HG03520 (cell line): ENCODE results near the gene KCNT2.
"Not testable (repeated sequence)": the region's sequence is repeated elsewhere in the genome, so short reads cannot be mapped to it uniquely, and the experiment has no call there.

Source experiments
- ATAC-seq: cut with Tn5 transposase; IDR thresholded peaks from one replicate; pipeline ENCODE4 v1.9.1; 2021; ENCODE audit warnings: mild to moderate bottlenecking, moderate library complexity; ENCODE audit not compliant: unreplicated experiment

KCNT2 gene

DNA sequence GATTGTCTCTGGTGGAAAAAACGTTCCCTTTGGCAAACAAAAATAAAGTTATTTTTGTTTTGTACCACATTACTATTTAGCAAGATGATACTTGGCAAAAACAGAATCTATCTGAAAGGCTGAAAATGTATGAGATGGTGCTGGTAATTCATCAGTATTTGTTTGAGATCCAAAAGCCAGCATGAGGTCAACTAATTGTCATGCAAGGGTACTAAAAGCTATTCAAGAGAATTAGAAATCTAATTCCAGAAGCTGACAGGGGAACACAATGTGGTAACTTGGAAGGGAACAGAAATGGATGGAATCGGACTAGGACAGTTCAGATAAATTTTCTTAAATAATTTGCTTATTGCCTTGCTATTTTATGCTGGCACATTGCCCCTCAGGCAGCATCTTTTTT lies 263.8 kb downstream of the KCNT2 start:
- ATAC-seq, result no peak

- ATAC-seq, result no peak
Measured at GRCh38 chr1:196324345-196324744, 283.9 kb downstream of the KCNT2 start.

GRCh38 chr1:196323869-196324268 lies 284.4 kb downstream of the KCNT2 start:
- no peak for ATAC-seq

- ATAC-seq, result no peak
Measured at GRCh38 chr1:196319301-196319700, 288.9 kb downstream of the KCNT2 start.

DNA sequence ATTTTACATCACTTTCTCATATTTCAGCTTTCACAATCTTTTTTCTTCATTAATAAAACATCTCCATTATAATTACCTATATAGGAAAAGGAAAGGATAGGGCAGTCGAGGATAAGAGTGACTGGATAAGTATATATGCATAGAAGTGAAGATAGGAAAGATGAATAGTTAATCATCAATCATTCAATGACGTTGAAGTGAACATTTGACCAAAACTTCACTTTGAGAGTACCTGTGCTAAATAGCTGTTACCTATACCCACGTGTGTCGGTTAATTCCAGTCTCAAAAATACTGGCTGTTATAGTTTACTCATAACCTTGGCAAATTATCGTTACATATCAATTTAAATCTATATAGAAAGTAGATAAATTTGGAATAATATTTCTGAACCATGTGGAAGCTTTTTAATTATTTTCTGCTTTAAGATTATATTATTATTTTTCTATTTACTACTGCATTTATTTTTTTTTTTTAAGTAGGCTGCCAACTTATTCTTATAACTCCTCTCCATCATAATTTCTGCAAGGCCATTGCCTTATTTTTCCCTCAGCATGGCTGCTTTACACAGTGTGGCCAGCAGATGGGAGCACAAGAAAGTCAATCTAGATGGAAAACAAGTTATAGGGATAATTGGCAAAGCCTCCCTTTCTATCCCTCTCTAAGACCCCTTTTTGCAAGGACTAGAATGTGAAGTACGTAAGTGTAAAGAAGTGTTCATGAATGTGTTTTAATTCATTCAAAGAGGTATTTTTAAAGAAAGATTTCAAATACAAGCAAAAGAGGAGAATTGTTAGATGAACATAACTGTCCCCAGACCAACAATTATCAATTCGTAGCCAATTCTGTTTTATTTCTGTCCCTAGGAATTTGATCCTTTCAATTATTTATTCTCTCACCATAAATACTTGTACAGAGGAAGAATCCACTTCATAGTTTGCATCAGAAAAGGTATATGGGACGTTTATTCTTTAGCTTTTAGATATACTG lies 290.4 kb downstream of the KCNT2 start:
- no peak for ATAC-seq

DNA sequence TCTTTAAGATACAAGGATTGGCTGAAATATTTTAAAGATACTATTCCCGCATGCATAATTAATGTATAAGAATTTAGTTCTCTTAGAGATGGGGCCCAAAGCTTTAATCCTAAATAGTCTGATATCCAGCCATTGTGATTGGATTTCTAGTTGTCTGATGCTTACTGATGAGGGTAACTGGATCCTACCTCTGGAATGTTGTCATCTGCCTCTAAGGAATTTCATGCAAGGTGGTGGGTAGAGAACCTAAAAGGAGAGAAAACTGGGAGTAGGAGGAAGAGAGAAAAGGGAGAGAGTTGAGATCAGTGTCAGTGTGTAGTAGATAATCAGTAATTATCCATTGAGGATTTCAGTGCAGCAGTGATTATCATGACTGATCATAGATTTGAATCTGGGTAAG lies 295.5 kb downstream of the KCNT2 start:
- no peak for ATAC-seq

DNA sequence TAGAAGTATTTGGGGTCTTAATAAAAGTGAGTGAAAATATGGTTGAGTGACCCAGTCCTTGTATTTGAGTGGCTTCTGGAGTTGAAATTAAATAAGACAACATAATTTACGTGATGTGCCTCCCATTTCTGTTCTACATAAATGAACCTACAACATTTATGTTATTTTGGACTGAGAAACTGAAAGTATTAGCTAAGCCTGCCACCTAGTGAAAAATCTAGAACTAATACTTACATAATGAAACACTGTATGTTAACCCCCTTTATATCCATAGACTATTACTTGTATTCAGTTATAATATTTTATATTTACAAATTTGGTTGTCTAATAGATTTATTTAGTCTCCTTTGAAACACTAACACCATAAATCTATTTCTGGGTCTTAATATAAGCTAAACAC lies 298.9 kb downstream of the KCNT2 start:
- no peak for ATAC-seq

DNA sequence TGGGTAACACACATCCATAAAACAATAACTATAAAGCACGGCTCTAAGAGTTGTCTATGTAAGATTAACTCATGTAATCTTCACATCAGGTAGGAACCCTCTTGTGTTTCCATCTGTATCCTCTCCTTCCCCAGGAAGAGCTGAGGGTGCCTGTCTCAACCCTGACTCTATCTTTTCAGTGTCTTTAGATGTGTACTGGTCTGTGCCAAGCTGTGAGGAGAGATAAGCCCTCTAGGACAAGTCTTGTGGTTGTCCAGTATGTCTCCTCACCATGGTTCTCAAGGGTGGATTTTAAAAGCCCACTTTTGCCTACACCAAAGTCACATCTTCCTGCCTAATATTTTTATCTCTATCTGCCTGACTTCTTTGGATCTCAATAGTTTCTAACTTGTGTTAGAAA lies 300.1 kb downstream of the KCNT2 start:
- ATAC-seq, result no peak

- ATAC-seq, result no peak
Measured at GRCh38 chr1:196306421-196306820, 301.8 kb downstream of the KCNT2 start.

DNA sequence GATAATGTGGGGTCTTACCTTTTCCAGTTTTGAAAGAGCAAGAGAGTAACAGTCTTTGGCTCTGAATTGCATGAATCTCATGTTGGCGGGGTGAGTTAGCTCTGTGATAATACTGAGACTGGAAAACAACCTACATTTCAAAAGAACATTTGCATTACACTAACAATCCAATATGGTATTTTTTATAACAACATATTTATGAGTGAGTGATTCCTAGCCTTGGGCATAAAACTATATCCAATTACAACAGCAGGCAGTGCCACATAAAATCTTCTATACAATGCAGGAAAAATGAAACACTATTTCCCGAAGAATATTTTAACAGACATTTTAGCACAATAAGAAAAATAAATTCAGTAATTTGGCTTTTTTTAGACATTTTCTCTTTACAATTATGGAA lies 303.0 kb downstream of the KCNT2 start:
- ATAC-seq, result no peak

DNA sequence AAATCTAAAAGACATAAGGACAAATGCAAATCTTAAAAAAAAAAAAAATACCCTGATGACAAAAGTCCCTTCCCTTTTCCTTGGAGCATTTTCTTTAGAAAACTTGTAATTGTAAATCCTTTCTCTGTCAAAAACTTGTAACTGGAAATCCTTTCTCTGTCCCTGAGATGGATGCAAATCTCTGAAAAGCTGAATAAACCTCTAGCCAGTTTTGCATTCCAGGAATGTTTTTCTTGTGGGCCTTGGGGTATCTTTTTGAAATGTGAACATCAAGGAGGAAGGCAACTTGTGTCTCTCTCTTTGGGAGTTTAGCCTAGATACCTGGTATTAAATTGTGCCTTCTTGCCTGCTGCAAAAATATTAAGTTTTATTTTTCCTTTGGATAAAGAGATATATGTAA lies 305.3 kb downstream of the KCNT2 start:
- ATAC-seq, result no peak

DNA sequence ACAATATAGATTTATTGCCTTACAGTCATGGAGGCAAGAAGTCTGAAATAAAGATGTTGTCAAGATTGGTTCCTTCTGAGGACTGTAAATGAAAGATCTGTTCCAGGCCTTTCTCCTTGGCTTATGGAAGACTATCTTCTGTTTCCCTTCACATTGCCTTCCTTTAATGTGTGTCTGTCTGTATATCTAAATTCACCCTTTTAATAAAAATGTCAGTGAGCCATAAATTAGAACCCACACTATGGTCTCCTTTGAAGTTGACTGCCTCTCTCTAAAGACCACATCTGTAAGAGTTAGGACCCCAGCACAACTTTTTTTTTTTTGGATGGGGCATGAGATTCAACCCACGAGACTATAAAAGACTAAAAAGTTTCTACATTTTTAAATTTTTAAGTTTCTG lies 305.8 kb downstream of the KCNT2 start:
- no peak for ATAC-seq

GRCh38 chr1:196295766-196296165 lies 312.5 kb downstream of the KCNT2 start:
- no peak for ATAC-seq

DNA sequence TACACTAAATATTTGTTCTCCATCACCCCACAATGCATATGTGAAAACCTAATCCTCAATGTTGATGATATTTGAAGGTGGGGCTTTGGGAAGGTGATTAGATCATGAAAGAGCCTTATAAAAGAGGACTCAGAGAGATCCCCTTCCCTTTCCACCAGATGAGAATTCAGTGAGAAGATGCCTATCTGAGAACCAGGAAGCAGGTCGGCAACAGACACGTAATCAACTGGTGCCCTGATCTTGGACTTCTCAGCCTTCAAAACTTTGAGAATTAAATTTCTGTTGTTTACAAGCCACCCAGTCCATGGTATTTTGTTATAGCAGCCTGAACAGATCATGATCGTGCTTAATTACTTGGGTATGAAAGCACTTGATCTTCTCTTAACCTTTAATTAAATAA lies 329.4 kb downstream of the KCNT2 start:
- ATAC-seq, result no peak

DNA sequence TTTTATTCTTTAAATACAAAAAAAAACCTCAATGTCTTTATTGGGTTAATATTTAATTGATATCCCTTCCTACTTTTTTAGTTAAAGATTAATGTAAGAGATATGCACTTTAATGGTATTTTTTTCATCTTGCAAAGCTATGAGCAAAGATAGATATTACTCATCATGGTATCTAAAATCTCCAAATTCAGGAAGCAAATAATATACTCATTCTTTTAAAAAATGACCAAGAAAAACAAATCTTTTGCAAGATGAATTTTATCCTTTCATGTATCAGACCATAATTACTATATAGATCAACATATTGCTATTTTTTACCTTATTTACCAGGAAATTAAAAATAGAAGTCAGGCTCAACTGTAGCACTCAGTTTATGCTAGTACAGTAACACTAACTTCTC lies 330.4 kb downstream of the KCNT2 start:
- no peak for ATAC-seq

DNA sequence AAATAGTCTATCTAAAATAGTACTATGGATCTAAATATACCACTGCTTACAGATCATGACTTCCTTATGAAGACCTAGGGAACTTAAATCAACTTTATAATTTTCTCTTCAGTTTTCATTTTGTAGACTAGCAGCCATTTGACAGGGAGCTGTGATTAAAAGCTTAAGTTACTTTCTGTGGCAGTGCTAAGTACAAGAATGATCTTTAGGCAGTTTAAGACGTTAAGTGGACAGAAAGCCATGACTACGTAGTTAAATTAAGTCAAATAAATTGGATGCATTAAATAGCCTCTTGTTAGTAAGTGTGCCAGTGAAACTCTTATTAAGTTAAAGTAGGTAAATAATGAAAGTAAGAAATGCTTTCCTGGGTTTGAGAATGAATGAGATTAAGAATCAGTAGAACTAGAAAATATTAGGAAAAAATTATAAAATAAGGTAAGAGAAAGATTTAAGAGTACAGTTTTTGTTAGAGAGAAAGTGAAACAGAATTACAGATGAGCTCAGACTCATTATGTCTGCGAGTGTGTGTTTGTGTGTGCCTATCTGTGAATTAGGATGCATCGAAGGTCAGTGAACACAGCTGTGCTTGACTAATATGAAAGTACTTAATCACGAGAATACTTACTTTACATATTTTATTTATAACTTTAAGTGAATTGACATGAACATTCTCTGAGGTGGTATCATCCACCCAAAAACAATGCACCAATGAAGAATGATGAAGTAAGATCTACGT lies 336.9 kb downstream of the KCNT2 start:
- no peak for ATAC-seq

DNA sequence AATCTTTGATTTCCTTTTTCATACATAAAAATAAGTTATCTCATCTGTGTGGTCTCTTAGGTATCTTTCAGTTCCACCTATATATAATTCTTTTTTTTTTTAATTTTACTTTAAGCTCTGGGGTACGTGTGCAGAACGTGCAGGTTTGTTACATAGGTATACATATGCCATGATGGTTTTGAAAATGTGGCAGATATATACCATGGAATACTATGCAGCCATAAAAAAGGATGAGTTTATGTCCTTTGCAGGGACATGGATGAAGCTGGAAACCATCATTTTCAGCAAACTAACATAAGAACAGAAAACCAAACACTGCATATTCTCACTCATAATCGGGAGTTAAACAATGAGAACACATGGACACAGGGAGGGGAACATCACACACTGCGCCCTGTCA lies 345.2 kb downstream of the KCNT2 start:
- ATAC-seq, result not testable (repeated sequence)

DNA sequence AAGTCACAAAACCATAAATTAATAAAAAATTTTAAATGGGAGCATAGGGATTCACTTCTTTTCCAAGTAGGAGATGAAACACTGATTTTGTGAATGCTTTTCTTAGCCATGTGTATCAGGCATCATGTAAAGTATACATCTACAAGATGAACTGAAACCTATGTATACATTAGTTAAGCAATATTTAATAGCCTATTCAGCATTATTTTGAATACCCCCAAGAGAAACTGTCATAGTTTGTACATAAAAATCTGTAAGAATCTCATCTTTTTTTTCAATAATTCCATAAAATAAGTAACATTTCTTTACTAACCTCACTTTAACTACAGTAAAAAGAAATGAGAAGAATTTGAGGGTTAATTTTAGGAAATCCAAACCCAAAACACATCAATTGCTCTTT lies 348.0 kb downstream of the KCNT2 start:
- no peak for ATAC-seq

DNA sequence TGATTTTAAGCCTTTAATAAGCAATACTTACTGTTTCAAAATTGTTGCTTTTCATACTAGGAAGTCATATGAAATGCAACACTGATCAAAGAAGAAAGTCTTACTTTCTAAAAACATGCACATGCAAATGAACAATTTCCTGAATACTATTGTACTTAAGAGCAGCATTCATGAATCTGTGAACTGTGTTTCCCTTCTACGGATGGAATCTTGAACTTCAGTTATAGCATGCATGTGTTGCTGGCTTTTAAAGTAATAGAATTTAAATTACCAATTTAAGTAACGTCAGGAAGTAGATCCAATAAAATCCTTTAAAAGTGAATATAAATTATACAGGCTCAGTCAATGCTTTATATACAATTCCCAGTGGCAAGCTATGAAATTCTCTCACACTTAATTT lies 348.9 kb downstream of the KCNT2 start:
- ATAC-seq, result no peak

DNA sequence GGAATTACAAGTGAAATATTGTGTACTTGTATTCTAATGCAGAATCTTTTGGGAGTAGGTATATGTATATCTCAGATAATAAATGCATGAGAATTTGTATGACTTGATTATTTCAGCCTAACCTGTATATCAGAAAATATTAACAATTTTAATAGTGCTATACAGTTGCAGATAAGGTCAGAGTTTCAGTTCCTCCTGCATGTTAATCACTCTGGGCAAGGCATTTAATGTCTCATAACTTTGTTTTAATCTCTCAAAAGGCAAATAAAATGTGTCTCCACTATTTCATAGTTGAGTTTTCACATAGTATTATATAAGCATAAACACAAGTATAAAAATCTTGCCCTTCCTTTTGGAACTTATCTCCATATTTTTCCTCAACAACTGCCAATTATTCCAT lies 352.5 kb downstream of the KCNT2 start:
- no peak for ATAC-seq

DNA sequence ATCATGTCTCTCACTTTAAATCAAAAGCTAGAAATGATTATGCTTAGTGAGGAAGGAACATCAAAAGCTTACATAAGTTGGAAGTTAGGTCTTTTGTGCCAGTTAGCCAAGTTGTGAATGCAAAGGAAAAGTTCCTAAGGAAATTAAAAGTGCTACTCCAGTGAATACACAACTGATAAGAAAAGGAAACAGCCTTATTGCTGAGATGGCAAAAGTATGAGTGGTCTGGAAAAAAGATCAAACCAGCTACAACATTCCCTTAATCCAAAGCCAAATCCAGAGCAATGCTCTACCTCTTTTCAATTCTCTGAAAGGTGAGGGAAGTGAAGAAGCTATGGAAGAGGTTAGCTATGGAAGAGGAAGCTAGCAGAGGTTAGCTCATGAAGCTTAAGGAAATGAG lies 378.7 kb downstream of the KCNT2 start:
- no peak for ATAC-seq

GRCh38 chr1:196214866-196215265 lies 393.4 kb downstream of the KCNT2 start:
- ATAC-seq, result no peak
